Measurements from ENCODE around the gene SLC22A4.

SLC22A4 gene

GRCh38 chr5:132327252-132327955 lies 33.2 kb downstream of the SLC22A4 start:
- no peak overlapping the region for H3K4me3 ChIP-seq (ENCODE audit: low read depth, low read length)

- H3K4me3 ChIP-seq (ENCODE audit: low read depth, low read length), result no peak overlapping the region
Observed at GRCh38 chr5:132334812-132335211, 40.6 kb downstream of the SLC22A4 start.

GRCh38 chr5:132335402-132335801 lies 41.2 kb downstream of the SLC22A4 start:
- H3K4me3 ChIP-seq (ENCODE audit: low read depth, low read length), result no peak overlapping the region

GRCh38 chr5:132339502-132339901 lies 45.3 kb downstream of the SLC22A4 start:
- no peak overlapping the region for H3K4me3 ChIP-seq (ENCODE audit: low read depth, low read length)

- H3K4me3 ChIP-seq (ENCODE audit: low read depth, low read length), result no peak overlapping the region
Observed at GRCh38 chr5:132342291-132343180, 48.3 kb downstream of the SLC22A4 start.

GRCh38 chr5:132344775-132345514 lies 50.8 kb downstream of the SLC22A4 start:
- H3K4me3 ChIP-seq (ENCODE audit: low read depth, low read length), result no peak overlapping the region

GRCh38 chr5:132353486-132353995 lies 59.3 kb downstream of the SLC22A4 start:
- no peak overlapping the region for H3K4me3 ChIP-seq (ENCODE audit: low read depth, low read length)

- no peak overlapping the region for H3K4me3 ChIP-seq (ENCODE audit: low read depth, low read length)
Observed at GRCh38 chr5:132354381-132355139, 60.4 kb downstream of the SLC22A4 start.

- no peak overlapping the region for H3K4me3 ChIP-seq (ENCODE audit: low read depth, low read length)
Observed at GRCh38 chr5:132355140-132355765, 61.1 kb downstream of the SLC22A4 start.

- H3K4me3 ChIP-seq (ENCODE audit: low read depth, low read length), result no peak overlapping the region
Observed at GRCh38 chr5:132358775-132359174, 64.6 kb downstream of the SLC22A4 start.

- no peak overlapping the region for H3K4me3 ChIP-seq (ENCODE audit: low read depth, low read length)
Observed at GRCh38 chr5:132362086-132362485, 67.9 kb downstream of the SLC22A4 start.

- H3K4me3 ChIP-seq (ENCODE audit: low read depth, low read length), result no peak overlapping the region
Observed at GRCh38 chr5:132363431-132364112, 69.4 kb downstream of the SLC22A4 start.

GRCh38 chr5:132364319-132364718 lies 70.1 kb downstream of the SLC22A4 start:
- no peak overlapping the region for H3K4me3 ChIP-seq (ENCODE audit: low read depth, low read length)

- H3K4me3 ChIP-seq (ENCODE audit: low read depth, low read length), result no peak overlapping the region
Observed at GRCh38 chr5:132365213-132365612, 71.0 kb downstream of the SLC22A4 start.

GRCh38 chr5:132368186-132368585 lies 74.0 kb downstream of the SLC22A4 start:
- H3K4me3 ChIP-seq (ENCODE audit: low read depth, low read length), result no peak overlapping the region

- H3K4me3 ChIP-seq (ENCODE audit: low read depth, low read length), result peak overlapping the region; percentile 60
Observed at GRCh38 chr5:132369007-132369473, 74.8 kb downstream of the SLC22A4 start.

GRCh38 chr5:132369474-132370180 lies 75.4 kb downstream of the SLC22A4 start, which contains the start of gene SLC22A5:
SLC22A5 (plus strand) TSS chr5:132369710; CDS start chr5:132369973, 263 bp downstream.
- H3K4me3 ChIP-seq (ENCODE audit: low read depth, low read length), result peak within 1 kb of the TSS; percentile 60

- H3K4me3 ChIP-seq (ENCODE audit: low read depth, low read length), result peak overlapping the region; percentile 60
Observed at GRCh38 chr5:132370181-132370970, 76.2 kb downstream of the SLC22A4 start.
